HEK293 (cell line): ENCODE results near the gene THBS3.
A peak's percentile ranks its signal among the peaks of the same experiment; 100 is the strongest.

Experiments
- KLF9 ChIP-seq: fragments of 450-650 bp; formaldehyde crosslinking; IDR thresholded peaks from 2 replicates; pipeline ENCODE4 v1.5.1; 2016; ENCODE audit warnings: missing biosample characterization, missing genetic modification characterization, low read depth
- MEIS1 ChIP-seq: sonication (generic); formaldehyde crosslinking; IDR thresholded peaks from 2 replicates; pipeline ENCODE4 v1.8.1; 2022; ENCODE audit warnings: missing genetic modification reagents, mild to moderate bottlenecking, borderline replicate concordance
- OVOL3 ChIP-seq: fragments of 450-650 bp; formaldehyde crosslinking; IDR thresholded peaks from 2 replicates; pipeline ENCODE4 v1.5.1; 2016; ENCODE audit warnings: missing biosample characterization, missing genetic modification characterization
- PRDM1 ChIP-seq: fragments of 450-650 bp; formaldehyde crosslinking; IDR thresholded peaks from 2 replicates; pipeline ENCODE4; 2016; ENCODE audit warnings: missing biosample characterization, missing genetic modification characterization
- PRDM6 ChIP-seq: fragments of 450-650 bp; formaldehyde crosslinking; IDR thresholded peaks from 2 replicates; pipeline ENCODE4 v1.5.1; 2017; ENCODE audit warnings: missing biosample characterization, missing genetic modification characterization
- ZBTB44 ChIP-seq: fragments of 450-650 bp; IDR thresholded peaks from 2 replicates; pipeline ENCODE4 v1.5.1; 2018; ENCODE audit warnings: missing biosample characterization, mild to moderate bottlenecking, missing genetic modification characterization
- ZBTB49 ChIP-seq: fragments of 450-650 bp; formaldehyde crosslinking; IDR thresholded peaks from 2 replicates; pipeline ENCODE4 v1.5.1; 2016; ENCODE audit warnings: missing biosample characterization, missing genetic modification characterization, low read depth
- ZEB2 ChIP-seq: fragments of 450-650 bp; formaldehyde crosslinking; IDR thresholded peaks from 2 replicates; pipeline ENCODE4 v1.5.1; 2016; ENCODE audit warnings: missing biosample characterization, missing genetic modification characterization
- ZFP69B ChIP-seq: fragments of 450-650 bp; formaldehyde crosslinking; IDR thresholded peaks from 2 replicates; pipeline ENCODE4 v1.5.1; 2016; ENCODE audit warnings: missing biosample characterization, missing genetic modification characterization
- ZIC2 ChIP-seq: fragments of 450-650 bp; formaldehyde crosslinking; IDR thresholded peaks from 2 replicates; pipeline ENCODE4 v1.5.1; 2016; ENCODE audit warnings: missing biosample characterization, missing genetic modification characterization
- ZNF112 ChIP-seq: fragments of 450-650 bp; formaldehyde crosslinking; IDR thresholded peaks from 2 replicates; pipeline ENCODE4 v1.5.0; 2017; ENCODE audit warnings: missing biosample characterization, missing genetic modification characterization
- ZNF114 ChIP-seq: fragments of 450-650 bp; formaldehyde crosslinking; IDR thresholded peaks from 2 replicates; pipeline ENCODE4 v1.5.0; 2017; ENCODE audit warnings: missing biosample characterization, missing genetic modification characterization
- ZNF140 ChIP-seq: fragments of 450-650 bp; formaldehyde crosslinking; IDR thresholded peaks from 2 replicates; pipeline ENCODE4 v1.5.1; 2016; ENCODE audit warnings: missing biosample characterization, missing genetic modification characterization
- ZNF148 ChIP-seq: fragments of 450-650 bp; formaldehyde crosslinking; IDR thresholded peaks from 2 replicates; pipeline ENCODE4 v1.5.0; 2017; ENCODE audit warnings: missing biosample characterization, missing genetic modification characterization, borderline replicate concordance
- ZNF16 ChIP-seq: fragments of 450-650 bp; formaldehyde crosslinking; IDR thresholded peaks from 2 replicates; pipeline ENCODE4 v1.5.1; 2016; ENCODE audit warnings: low read depth, missing biosample characterization, missing genetic modification characterization
- ZNF202 ChIP-seq: fragments of 450-650 bp; formaldehyde crosslinking; IDR thresholded peaks from 2 replicates; pipeline ENCODE4 v1.5.1; 2016; ENCODE audit warnings: missing biosample characterization, missing genetic modification characterization, borderline replicate concordance
- ZNF211 ChIP-seq: fragments of 450-650 bp; formaldehyde crosslinking; IDR thresholded peaks from 2 replicates; pipeline ENCODE4 v1.5.1; 2016; ENCODE audit warnings: low read depth, missing biosample characterization, missing genetic modification characterization
- ZNF214 ChIP-seq: fragments of 450-650 bp; formaldehyde crosslinking; IDR thresholded peaks from 2 replicates; pipeline ENCODE4 v1.5.1; 2017; ENCODE audit warnings: missing biosample characterization, mild to moderate bottlenecking, missing genetic modification characterization, borderline replicate concordance
- ZNF223 ChIP-seq: fragments of 450-650 bp; formaldehyde crosslinking; IDR thresholded peaks from 2 replicates; pipeline ENCODE4 v1.5.1; 2016; ENCODE audit warnings: missing biosample characterization, missing genetic modification characterization
- ZNF23 ChIP-seq: fragments of 450-650 bp; formaldehyde crosslinking; IDR thresholded peaks from 2 replicates; pipeline ENCODE4 v1.5.1; 2016; ENCODE audit warnings: missing biosample characterization, missing genetic modification characterization, borderline replicate concordance
- ZNF24 ChIP-seq: fragments of 450-650 bp; formaldehyde crosslinking; IDR thresholded peaks from 2 replicates; pipeline ENCODE4 v1.5.1; 2016; ENCODE audit warnings: missing biosample characterization, missing genetic modification characterization
- ZNF274 ChIP-seq, 2 experiments: fragments of 200-500 bp in 1 of 2; fragments of 450-650 bp in 1 of 2; sonication (Bioruptor generic) in 1 of 2; formaldehyde crosslinking in 1 of 2; IDR thresholded peaks; 2 replicates each; pipeline versions ENCODE4 v1.5.1 to v1.6.1; 2014 to 2016; ENCODE audit warnings: borderline replicate concordance in 1 of 2, inconsistent platforms in 1 of 2, low read length in 1 of 2, missing biosample characterization in 1 of 2, missing genetic modification characterization in 1 of 2
- ZNF335 ChIP-seq: fragments of 450-650 bp; formaldehyde crosslinking; conservative IDR thresholded peaks from 2 replicates; pipeline ENCODE4 v1.5.1; 2016; ENCODE audit warnings: missing biosample characterization, missing genetic modification characterization
- ZNF350 ChIP-seq: fragments of 450-650 bp; formaldehyde crosslinking; IDR thresholded peaks from 2 replicates; pipeline ENCODE4 v1.5.0; 2017; ENCODE audit warnings: missing biosample characterization, mild to moderate bottlenecking, missing genetic modification characterization
- ZNF37A ChIP-seq: fragments of 450-650 bp; IDR thresholded peaks from 2 replicates; pipeline ENCODE4 v1.5.1; 2018; ENCODE audit warnings: missing biosample characterization, missing genetic modification characterization
- ZNF548 ChIP-seq: fragments of 450-650 bp; formaldehyde crosslinking; IDR thresholded peaks from 2 replicates; pipeline ENCODE4 v1.5.1; 2016; ENCODE audit warnings: missing biosample characterization, missing genetic modification characterization
- ZNF585B ChIP-seq: fragments of 450-650 bp; formaldehyde crosslinking; IDR thresholded peaks from 2 replicates; pipeline ENCODE4 v1.5.1; 2016; ENCODE audit warnings: missing biosample characterization, missing genetic modification characterization
- ZNF645 ChIP-seq: fragments of 450-650 bp; formaldehyde crosslinking; IDR thresholded peaks from 2 replicates; pipeline ENCODE4; 2016; ENCODE audit warnings: missing biosample characterization, missing genetic modification characterization
- ZNF704 ChIP-seq: fragments of 450-650 bp; formaldehyde crosslinking; IDR thresholded peaks from 2 replicates; pipeline ENCODE4 v1.5.1; 2016; ENCODE audit warnings: missing biosample characterization, missing genetic modification characterization

THBS3 gene

GRCh38 chr1:155255243-155256007 is 47.7 kb upstream of the THBS3 start, which contains the start of gene ENTREP3 (continued):
- TF ChIP-seq MEIS1 (CRISPR knock-in tag) = no peak
- TF ChIP-seq ZNF16 (tag by site-specific recombination) = no peak
- no peak for TF ChIP-seq ZBTB44 (tag by site-specific recombination)
- no peak for TF ChIP-seq ZNF148 (tag by site-specific recombination)
- TF ChIP-seq ZNF585B = no peak
- peak; percentile 38; the same call in 1 of the 2 replicates for TF ChIP-seq ZFP69B (tag by site-specific recombination)
- TF ChIP-seq ZBTB49 (tag by site-specific recombination) = no peak
- peak; percentile 77; the same call in 1 of the 2 replicates for TF ChIP-seq ZNF24 (tag by site-specific recombination)
- TF ChIP-seq OVOL3 (tag by site-specific recombination) = 0 out of 2 replicates have a peak, but pooled peaks have one; percentile 14
- TF ChIP-seq ZIC2 (tag by site-specific recombination) = no peak; the same call in 1 of the 2 replicates
- no peak for TF ChIP-seq ZNF645 (tag by site-specific recombination)
- TF ChIP-seq ZNF548 (tag by site-specific recombination) = no peak
- TF ChIP-seq ZNF23 (tag by site-specific recombination) = no peak
- no peak for TF ChIP-seq PRDM6
- TF ChIP-seq PRDM1 (tag by site-specific recombination) = peak; percentile 65
- TF ChIP-seq ZNF211 (tag by site-specific recombination) = no peak
- peak; percentile 77 for TF ChIP-seq ZNF335 (tag by site-specific recombination)
- no peak for TF ChIP-seq ZNF704 (tag by site-specific recombination)
- no peak for TF ChIP-seq ZNF214 (tag by site-specific recombination)
- TF ChIP-seq ZNF114 = no peak
- no peak for TF ChIP-seq ZNF112 (tag by site-specific recombination)
- no peak for TF ChIP-seq ZNF140 (tag by site-specific recombination)
- TF ChIP-seq KLF9 (tag by site-specific recombination) = peak; percentile 41
- TF ChIP-seq ZEB2 (tag by site-specific recombination) = peak; percentile 84
- TF ChIP-seq ZNF37A (tag by site-specific recombination) = no peak
- no peak for TF ChIP-seq ZNF274 (IDR thresholded peaks at IDR 0.05; ENCODE audit: low read length)
- TF ChIP-seq ZNF274 (tag by site-specific recombination; IDR thresholded peaks at IDR 0.05; ENCODE audit: borderline replicate concordance) = no peak
- peak; percentile 70; the same call in 1 of the 2 replicates for TF ChIP-seq ZNF223 (tag by site-specific recombination)
- TF ChIP-seq ZNF202 = no peak
- TF ChIP-seq ZNF350 (tag by site-specific recombination) = no peak
